HCT116 (cell line): ENCODE data around the gene MTHFD1L.

ENCODE experiments used
- CTCF ChIP-seq, 3 experiments: fragments of 200-600 bp in 1 of 3; sonication (generic) in 1 of 3; IDR thresholded peaks in 2 of 3; conservative IDR thresholded peaks in 1 of 3; 2 replicates each; pipeline ENCODE4 v1.5.1; 2012 to 2017; ENCODE audit warnings: low read depth in 2 of 3, low read length in 2 of 3, antibody characterized with exemption in 1 of 3, borderline replicate concordance in 1 of 3, control low read depth in 1 of 3, mild to moderate bottlenecking in 1 of 3, mixed read lengths in 1 of 3, mixed run types in 1 of 3, moderate library complexity in 1 of 3; ENCODE audit not compliant: insufficient read depth in 1 of 3
- EGR1 ChIP-seq: IDR thresholded peaks from 2 replicates; pipeline ENCODE4 v1.6.1; 2012; ENCODE audit warnings: low read depth
- POLR2A ChIP-seq: IDR thresholded peaks from 2 replicates; pipeline ENCODE4 v1.7.0; 2011; ENCODE audit warnings: borderline replicate concordance; ENCODE audit not compliant: insufficient read depth, insufficient read length; ENCODE audit errors: extremely low read depth
- POLR2AphosphoS5 ChIP-seq: IDR thresholded peaks from 2 replicates; pipeline ENCODE4 v1.6.1; 2011; ENCODE audit warnings: mild to moderate bottlenecking, low read depth, low read length, moderate library complexity
- RAD21 ChIP-seq: IDR thresholded peaks from 2 replicates; pipeline ENCODE4 v1.6.1; 2012; ENCODE audit warnings: low read depth, mild to moderate bottlenecking
- TF ChIP-seq, protein P1 (sequence below): IDR thresholded peaks from 2 replicates; pipeline ENCODE4 v1.6.1; 2012

DNA sequence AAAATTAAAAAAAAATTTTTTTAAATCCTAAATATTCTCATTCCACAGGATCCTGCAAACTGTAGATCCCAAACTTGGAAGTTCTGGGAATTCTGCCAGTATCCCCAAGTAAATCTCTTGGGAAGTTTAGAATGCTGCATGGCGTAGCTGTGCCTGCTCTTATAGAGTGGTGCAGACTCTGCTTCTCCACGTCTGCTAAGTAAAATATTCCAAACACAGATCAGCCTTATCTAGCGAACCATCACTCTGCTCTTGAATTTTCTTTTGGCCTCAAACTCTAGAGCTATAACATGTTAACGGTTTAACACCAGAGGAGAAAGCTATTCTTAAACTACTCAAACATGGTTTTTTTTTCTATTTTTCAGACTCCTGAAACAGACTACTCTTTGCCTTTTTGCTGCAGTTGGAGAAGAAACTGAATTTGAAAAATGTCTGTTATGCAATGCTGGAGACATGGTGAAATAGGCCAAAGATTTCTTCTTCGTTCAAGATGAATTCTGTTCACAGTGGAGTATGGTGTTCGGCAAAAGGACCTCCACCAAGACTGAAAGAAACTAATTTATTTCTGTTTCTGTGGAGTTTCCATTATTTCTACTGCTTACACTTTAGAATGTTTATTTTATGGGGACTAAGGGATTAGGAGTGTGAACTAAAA lies 235.8 kb downstream of the MTHFD1L start:
- no peak for TF ChIP-seq CTCF (IDR thresholded peaks at IDR 0.05 in 2 of 3, conservative IDR thresholded peaks at IDR 0.05 in 1 of 3; ENCODE audit: borderline replicate concordance in 1 of 3, insufficient read depth in 1 of 3, low read depth in 2 of 3, low read length in 2 of 3)
- no peak for TF ChIP-seq POLR2A
- no peak for TF ChIP-seq POLR2AphosphoS5
- no peak for TF ChIP-seq RAD21
- TF ChIP-seq, protein P1, sequence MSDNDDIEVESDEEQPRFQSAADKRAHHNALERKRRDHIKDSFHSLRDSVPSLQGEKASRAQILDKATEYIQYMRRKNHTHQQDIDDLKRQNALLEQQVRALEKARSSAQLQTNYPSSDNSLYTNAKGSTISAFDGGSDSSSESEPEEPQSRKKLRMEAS: no peak
- TF ChIP-seq EGR1: no peak
